Keratinocyte (primary cell): ENCODE data around the gene BTBD17. TPM values are rescaled to one million over a fixed set of nuclear protein-coding genes. Genes with fewer than 3 reads are reported as not detected.

Source experiments
- DNase-seq: peaks from one replicate; pipeline ENCODE4 v3.0.0-alpha.2; 2011; ENCODE audit warnings: low read depth, missing footprints, low spot score
- FAIRE-seq: peaks from 2 replicates; lab custom pipeline; 2011; peaks lifted over from hg19 to GRCh38; lab: Jason Lieb, UNC
- H2AFZ ChIP-seq: 2 replicates; pipeline ENCODE4 v1.6.0; 2012; ENCODE audit warnings: low read length, control low read depth, inconsistent platforms; ENCODE audit not compliant: control insufficient read depth
- H3K27ac ChIP-seq: 2 replicates; pipeline ENCODE4 v1.5.1; 2011; ENCODE audit warnings: low read length; ENCODE audit not compliant: control insufficient read depth, insufficient read depth
- H3K27me3 ChIP-seq: 3 replicates; pipeline ENCODE4 v1.6.0; 2011; ENCODE audit warnings: low read length; ENCODE audit not compliant: control insufficient read depth, insufficient read depth; ENCODE audit errors: extremely low read depth
- H3K36me3 ChIP-seq, 2 experiments: 2 replicates in 1 of 2; 3 replicates in 1 of 2; pipeline ENCODE4 v1.5.1; 2011; ENCODE audit warnings: low read length in 2 of 2, mild to moderate bottlenecking in 1 of 2; ENCODE audit not compliant: control insufficient read depth in 2 of 2, insufficient read depth in 2 of 2; ENCODE audit errors: extremely low read depth in 1 of 2
- H3K4me1 ChIP-seq: 3 replicates; pipeline ENCODE4 v1.5.1; 2011; ENCODE audit warnings: low read length; ENCODE audit not compliant: control insufficient read depth, insufficient read depth; ENCODE audit errors: extremely low read depth
- H3K4me2 ChIP-seq: 3 replicates; pipeline ENCODE4 v1.6.0; 2011; ENCODE audit warnings: low read depth, low read length; ENCODE audit not compliant: control insufficient read depth, insufficient read depth; ENCODE audit errors: extremely low read depth
- H3K4me3 ChIP-seq, 3 experiments: fragments of 200-600 bp in 1 of 3; sonication (generic) in 1 of 3; 2 replicates in 2 of 3; 3 replicates in 1 of 3; pipeline ENCODE4 v1.5.1; 2011 to 2016; ENCODE audit warnings: low read length in 3 of 3, mild to moderate bottlenecking in 3 of 3, control low read depth in 2 of 3, inconsistent platforms in 1 of 3, low read depth in 1 of 3, mixed read lengths in 1 of 3, mixed run types in 1 of 3, moderate library complexity in 1 of 3; ENCODE audit not compliant: control insufficient read depth in 2 of 3, insufficient read depth in 2 of 3; ENCODE audit errors: extremely low read depth in 1 of 3
- H3K79me2 ChIP-seq: 2 replicates; pipeline ENCODE4 v1.6.0; 2012; ENCODE audit warnings: low read length; ENCODE audit not compliant: control insufficient read depth, insufficient read depth
- H3K9ac ChIP-seq: 3 replicates; pipeline ENCODE4 v1.6.0; 2011; ENCODE audit warnings: low read length; ENCODE audit not compliant: control insufficient read depth, insufficient read depth; ENCODE audit errors: extremely low read depth
- H3K9me1 ChIP-seq: 3 replicates; pipeline ENCODE4 v1.6.0; 2011; ENCODE audit warnings: low read length; ENCODE audit not compliant: control insufficient read depth, insufficient read depth; ENCODE audit errors: extremely low read depth
- H3K9me3 ChIP-seq: 2 replicates; pipeline ENCODE4 v1.5.1; 2012; ENCODE audit warnings: low read depth, low read length; ENCODE audit not compliant: control insufficient read depth
- H4K20me1 ChIP-seq: 3 replicates; pipeline ENCODE4 v1.6.0; 2011; ENCODE audit warnings: low read length; ENCODE audit not compliant: control insufficient read depth, insufficient read depth; ENCODE audit errors: extremely low read depth
- CTCF ChIP-seq, 3 experiments: IDR thresholded peaks in 1 of 3; conservative IDR thresholded peaks in 1 of 3; optimal IDR thresholded peaks in 1 of 3; 2 replicates in 2 of 3; 3 replicates in 1 of 3; pipeline versions ENCODE3 to v1.5.1; 2011; ENCODE audit warnings: low read length in 3 of 3, mild to moderate bottlenecking in 3 of 3, moderate library complexity in 2 of 3, control low read depth in 1 of 3, inconsistent platforms in 1 of 3; ENCODE audit not compliant: insufficient read depth in 2 of 3; ENCODE audit errors: extremely low read depth in 1 of 3
- EZH2 ChIP-seq: IDR thresholded peaks from one replicate; pipeline ENCODE4 v1.6.1; 2012; ENCODE audit warnings: inconsistent platforms, mild to moderate bottlenecking, low read length, moderate library complexity
- dilution Hi-C: fragments of 300-500 bp; cut with MboI; formaldehyde crosslinking; loops from one replicate; pipeline ENCODE4 v1.7.0; 2020; ENCODE audit warnings: low sequenced_read_pairs; ENCODE audit not compliant: extremely low pct_ligation_motif_present
- polyA plus RNA-seq, 5 experiments: library from polyadenylated mRNA; depleted of rRNA in 3 of 5; stranded (reverse) in 3 of 5; stranded (forward) in 1 of 5; unstranded in 1 of 5; fragments of >200 nt; gene quantifications; 1 replicate in 1 of 5; 2 replicates in 3 of 5; 3 replicates in 1 of 5; pipeline versions ENCODE4 v1.2.1 to v1.2.3, GENCODE V29; 2011 to 2012; ENCODE audit warnings: missing spikeins in 2 of 5, low read depth in 1 of 5, low replicate concordance in 1 of 5

BTBD17 gene
- polyA plus RNA-seq, 1 donor (not counting 4 experiments of a cell fraction or from before 2014, with no cell fraction given) = not detected

DNA sequence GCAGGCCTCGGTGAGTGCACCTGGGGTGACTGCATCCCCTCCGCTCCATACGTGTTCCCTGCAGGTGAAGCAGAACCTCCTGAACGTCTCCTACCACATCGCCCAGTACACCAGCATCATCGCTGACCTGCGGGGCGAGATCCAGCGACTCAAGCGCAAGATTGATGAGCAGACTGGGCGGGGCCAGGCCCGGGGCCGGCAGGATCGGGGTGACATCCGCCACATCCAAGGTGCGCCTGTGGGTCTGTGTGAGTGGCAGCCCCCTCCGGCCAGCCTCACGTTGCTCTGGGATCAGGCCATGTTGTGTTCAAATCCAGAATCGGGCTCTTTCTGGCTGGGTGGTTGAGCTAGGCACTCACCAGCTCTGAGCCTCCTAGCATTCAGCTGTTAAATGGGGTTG is 12.5 kb downstream of the BTBD17 start:
- H3K9me3 ChIP-seq = no peaks in the 10 kb centered on the region
- H3K9ac ChIP-seq = no peak overlapping the region
- H3K4me2 ChIP-seq = no peak overlapping the region
- dilution Hi-C loops = no loop called here
- peaks cover 13% of the 10 kb centered on the region for H3K4me1 ChIP-seq
- no peak overlapping the region for H3K27ac ChIP-seq
- no peak overlapping the region for H3K4me3 ChIP-seq
- peaks cover 33% of the 10 kb centered on the region for H3K27me3 ChIP-seq
- no peaks in the 10 kb centered on the region for H3K79me2 ChIP-seq
- no peaks in the 10 kb centered on the region for H3K9me1 ChIP-seq
- H4K20me1 ChIP-seq = no peaks in the 10 kb centered on the region
- no peak overlapping the region for H2AFZ ChIP-seq
- H3K36me3 ChIP-seq = no peaks in the 10 kb centered on the region
- no peak for TF ChIP-seq EZH2
- TF ChIP-seq CTCF (optimal IDR thresholded peaks at IDR 0.05 in 1 of 3, IDR thresholded peaks at IDR 0.05 in 1 of 3, conservative IDR thresholded peaks at IDR 0.05 in 1 of 3; ENCODE audit: extremely low read depth in 1 of 3, insufficient read depth in 2 of 3, low read length in 3 of 3) = no peak
- FAIRE-seq (no peak), DNase-seq (no peak)

DNA sequence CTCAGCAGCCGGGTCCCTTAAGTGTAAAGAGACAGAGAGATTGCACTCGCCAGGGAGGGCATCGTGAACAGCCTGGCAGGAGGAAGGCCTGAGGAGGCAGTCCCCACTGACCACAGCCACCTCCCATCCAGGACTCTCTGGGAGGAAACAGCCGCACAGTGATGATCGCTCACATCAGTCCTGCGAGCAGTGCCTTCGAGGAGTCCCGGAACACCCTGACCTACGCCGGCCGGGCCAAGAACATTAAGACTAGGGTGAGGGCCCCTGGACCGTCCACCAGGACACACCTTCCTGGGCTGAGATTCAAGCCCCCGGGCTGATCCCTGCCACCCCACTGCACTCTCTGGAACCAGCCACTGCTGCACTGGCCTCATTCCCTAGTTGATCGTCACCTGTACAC is 14.0 kb downstream of the BTBD17 start:
- Histone ChIP-seq H3K4me3 (no peak overlapping the region), H3K9me3 (no peaks in the 10 kb centered on the region), H2AFZ (no peak overlapping the region), H3K27me3 (peaks cover 20% of the 10 kb centered on the region), H3K9me1 (no peaks in the 10 kb centered on the region), H3K9ac (no peak overlapping the region), H3K79me2 (no peaks in the 10 kb centered on the region), H3K36me3 (no peaks in the 10 kb centered on the region), H4K20me1 (no peaks in the 10 kb centered on the region), H3K4me2 (no peak overlapping the region), H3K4me1 (peaks cover 13% of the 10 kb centered on the region), H3K27ac (no peak overlapping the region)
- FAIRE-seq (no peak), DNase-seq (no peak)
- dilution Hi-C loops = no loop called here
- TF ChIP-seq EZH2 (no peak), CTCF (optimal IDR thresholded peaks at IDR 0.05 in 1 of 3, IDR thresholded peaks at IDR 0.05 in 1 of 3, conservative IDR thresholded peaks at IDR 0.05 in 1 of 3; ENCODE audit: extremely low read depth in 1 of 3, insufficient read depth in 2 of 3, low read length in 3 of 3) (no peak)
